Left ventricle myocardium inferior (tissue), 1 donor: ENCODE measurements around the gene RSPO1. TPM values are rescaled to one million over a fixed set of nuclear protein-coding genes. Genes with fewer than 3 reads are reported as not detected.

Experiments used
- DNase-seq: peaks from one replicate; pipeline ENCODE4 v3.0.0-alpha.2; 2020
- H3K27ac ChIP-seq: fragments of 200-600 bp; replicated peaks from 2 replicates; pipeline ENCODE4 v1.8.0; 2021
- H3K27me3 ChIP-seq: fragments of 200-600 bp; 2 replicates; pipeline ENCODE4 v1.8.0; 2021; ENCODE audit warnings: low read depth
- H3K36me3 ChIP-seq: fragments of 200-600 bp; 2 replicates; pipeline ENCODE4 v1.8.0; 2021
- H3K4me1 ChIP-seq: fragments of 200-600 bp; 2 replicates; pipeline ENCODE4 v1.8.0; 2021
- H3K4me3 ChIP-seq: fragments of 200-600 bp; 2 replicates; pipeline ENCODE4 v1.8.0; 2021; ENCODE audit warnings: mild to moderate bottlenecking, moderate library complexity
- H3K9me3 ChIP-seq: fragments of 200-600 bp; replicated peaks from 2 replicates; pipeline ENCODE4 v1.8.0; 2021
- CTCF ChIP-seq: fragments of 200-600 bp; IDR thresholded peaks from 2 replicates; pipeline ENCODE4 v1.8.0; 2021; ENCODE audit warnings: antibody characterized with exemption, mild to moderate bottlenecking, borderline replicate concordance
- intact Hi-C: fragments of 100-400 bp; cut with micrococcal nuclease; formaldehyde crosslinking; loops from one replicate; pipeline ENCODE4 v1.11.0; 2022
- total RNA-seq: library from RNA; stranded (reverse); fragmentation: NEBNext Ultra II Directional; extraction: Animal tissue kit (Norgen Biotek cat#: 25700); gene quantifications from one replicate; pipeline ENCODE4 v1.2.1, GENCODE V29; 2021
- donor health status: DM: no; HTN: yes; CAD: no; lungs with severe emphysema.

RSPO1 gene
- total RNA-seq, 1 donor from 2014 or later: not detected

DNA sequence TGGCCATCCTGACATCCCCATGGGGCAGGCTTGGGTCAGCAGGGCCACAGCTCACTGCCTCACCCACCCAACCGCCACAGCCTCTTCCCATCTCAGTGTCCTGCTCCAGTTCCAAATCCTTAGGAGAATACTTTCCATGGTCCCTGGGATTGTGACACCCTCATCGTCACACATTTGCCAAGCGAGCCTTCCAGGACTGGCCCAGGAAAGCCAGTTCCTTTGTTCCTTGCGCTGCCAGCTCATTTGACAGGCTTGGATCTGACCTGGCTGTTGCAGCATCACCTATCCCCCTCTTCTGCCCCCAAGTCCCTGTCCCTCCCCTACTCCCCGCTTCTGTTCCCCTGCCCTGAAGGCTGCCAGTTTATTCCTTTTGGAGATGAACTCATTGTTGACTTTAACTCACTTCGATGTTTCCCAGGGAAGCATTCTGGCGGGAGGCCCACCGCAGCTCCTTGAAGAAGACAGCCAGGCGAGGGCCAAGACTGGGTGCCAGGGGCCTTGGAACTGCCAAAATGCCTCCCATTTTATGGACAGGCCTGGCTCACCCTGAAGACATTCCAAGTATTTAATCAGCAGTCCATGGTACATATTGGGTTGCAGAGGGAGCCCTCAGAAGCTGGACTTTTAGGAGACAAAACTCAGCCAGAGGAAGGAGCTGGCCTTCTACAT, 28.8 kb downstream of the RSPO1 start:
- no peak for DNase-seq
- Histone ChIP-seq H3K4me1 (no peaks in the 10 kb centered on the region), H3K4me3 (no peak overlapping the region), H3K9me3 (no peaks in the 10 kb centered on the region), H3K27me3 (peaks cover 65% of the 10 kb centered on the region), H3K36me3 (no peaks in the 10 kb centered on the region), H3K27ac (no peak overlapping the region)
- intact Hi-C loops: no loop called here
- no peak for TF ChIP-seq CTCF

GRCh38 chr1:37605061-37605650, 29.5 kb downstream of the RSPO1 start:
- no peak for TF ChIP-seq CTCF
- Histone ChIP-seq H3K4me3 (no peak overlapping the region), H3K4me1 (no peaks in the 10 kb centered on the region), H3K36me3 (no peaks in the 10 kb centered on the region), H3K27me3 (peaks cover 65% of the 10 kb centered on the region), H3K9me3 (no peaks in the 10 kb centered on the region), H3K27ac (no peak overlapping the region)
- no peak for DNase-seq
- intact Hi-C loops: no loop called here

GRCh38 chr1:37602750-37603694, 31.7 kb downstream of the RSPO1 start:
- H3K4me3 ChIP-seq: no peak overlapping the region
- peaks cover 46% of the 10 kb centered on the region for H3K27me3 ChIP-seq
- no peaks in the 10 kb centered on the region for H3K9me3 ChIP-seq
- peak; percentile 65 for TF ChIP-seq CTCF
- H3K4me1 ChIP-seq: no peaks in the 10 kb centered on the region
- no peak overlapping the region for H3K27ac ChIP-seq
- no peaks in the 10 kb centered on the region for H3K36me3 ChIP-seq
- intact Hi-C loops: no loop called here
- DNase-seq: no peak

- intact Hi-C loops: no loop called here
- no peak for TF ChIP-seq CTCF
- Histone ChIP-seq H3K4me1 (peaks cover 1% of the 10 kb centered on the region), H3K9me3 (no peaks in the 10 kb centered on the region), H3K36me3 (no peaks in the 10 kb centered on the region), H3K27ac (no peak overlapping the region), H3K4me3 (no peak overlapping the region), H3K27me3 (peaks cover 31% of the 10 kb centered on the region)
- DNase-seq: no peak
These were observed 33.3 kb downstream of the RSPO1 start for GRCh38 chr1:37601441-37601840.

- no peak for TF ChIP-seq CTCF
- H3K36me3 ChIP-seq: no peaks in the 10 kb centered on the region
- H3K9me3 ChIP-seq: no peaks in the 10 kb centered on the region
- H3K27me3 ChIP-seq: peaks cover 17% of the 10 kb centered on the region
- intact Hi-C loops: loop anchor here (5.0 kb wide), 1 partner anchor 82 kb away; no protein-coding TSS in a partner anchor
- peaks cover 14% of the 10 kb centered on the region for H3K4me1 ChIP-seq
- no peak overlapping the region for H3K4me3 ChIP-seq
- no peak for DNase-seq
- no peak overlapping the region for H3K27ac ChIP-seq
These were observed 34.8 kb downstream of the RSPO1 start for GRCh38 chr1:37599940-37600339.
